Fibroblast of skin of back (primary cell): ENCODE measurements around the gene ROCK2.

Experiments
- DNase-seq: peaks from one replicate; pipeline ENCODE4 v3.0.0-alpha.2; 2013

Gene ROCK2

GRCh38 chr2:11366326-11366741 is 21.9 kb upstream of the ROCK2 start:
- DNase-seq, result no peak

GRCh38 chr2:11365096-11365879 is 20.9 kb upstream of the ROCK2 start:
- no peak for DNase-seq

- DNase-seq, result no peak
Measured at GRCh38 chr2:11364565-11364887, 20.1 kb upstream of the ROCK2 start.

GRCh38 chr2:11363868-11364564 is 19.6 kb upstream of the ROCK2 start:
- DNase-seq, result no peak

GRCh38 chr2:11359865-11360264 is 15.4 kb upstream of the ROCK2 start:
- DNase-seq, result no peak

- DNase-seq, result no peak
Measured at GRCh38 chr2:11357428-11357972, 13.1 kb upstream of the ROCK2 start.

- no peak for DNase-seq
Measured at GRCh38 chr2:11356764-11357163, 12.3 kb upstream of the ROCK2 start.

- DNase-seq, result no peak
Measured at GRCh38 chr2:11355194-11356053, 11.0 kb upstream of the ROCK2 start.

GRCh38 chr2:11354363-11355154 is 10.1 kb upstream of the ROCK2 start:
- DNase-seq, result no peak

GRCh38 chr2:11352781-11353537 is 8.5 kb upstream of the ROCK2 start:
- DNase-seq, result no peak

- no peak for DNase-seq
Measured at GRCh38 chr2:11348209-11348749, 3.8 kb upstream of the ROCK2 start.

- DNase-seq, result no peak
Measured at GRCh38 chr2:11347403-11347959, 3.0 kb upstream of the ROCK2 start.

- DNase-seq, result no peak
Measured at GRCh38 chr2:11346023-11346482, 1.6 kb upstream of the ROCK2 start.

GRCh38 chr2:11344956-11345677 is 681 bp upstream of the ROCK2 start:
- no peak for DNase-seq

- peak; percentile 56 for DNase-seq
Measured at GRCh38 chr2:11343650-11344341, 640 bp downstream of the ROCK2 start.

GRCh38 chr2:11343368-11343649 is 1.1 kb downstream of the ROCK2 start:
- DNase-seq, result no peak

GRCh38 chr2:11342551-11343367 is 1.7 kb downstream of the ROCK2 start:
- DNase-seq, result peak; percentile 82

GRCh38 chr2:11340717-11341116 is 3.7 kb downstream of the ROCK2 start:
- no peak for DNase-seq
